CD4-positive, alpha-beta T cell treated with Interleukin-12 subunit alpha and Interleukin-12 subunit beta, for 1 hour (primary cell): ENCODE data around the gene CGB3.
"Not testable (repeated sequence)": the region's sequence is repeated elsewhere in the genome, so short reads cannot be mapped to it uniquely, and the experiment has no call there.

ENCODE experiments used
- DNase-seq: peaks from one replicate; pipeline ENCODE4 v3.0.0-alpha.2; 2020

The CGB3 gene

GRCh38 chr19:49024233-49024632 is at the start of gene CGB3:
CGB3 (minus strand) TSS chr19:49024333; CDS start chr19:49023971, 362 bp downstream.
- not testable (repeated sequence) for DNase-seq

- no peak for DNase-seq
These were observed 47.9 kb upstream of the CGB3 start for GRCh38 chr19:49071860-49072547.

- no peak for DNase-seq
These were observed 46.3 kb upstream of the CGB3 start for GRCh38 chr19:49070416-49070815.

GRCh38 chr19:49069026-49069425 is 44.9 kb upstream of the CGB3 start:
- no peak for DNase-seq

- no peak for DNase-seq
These were observed 43.4 kb upstream of the CGB3 start for GRCh38 chr19:49067554-49067953.

- no peak for DNase-seq
These were observed 41.9 kb upstream of the CGB3 start for GRCh38 chr19:49065905-49066512.

GRCh38 chr19:49064768-49065611 is 40.9 kb upstream of the CGB3 start, which contains the start of gene NTF4:
NTF4 (minus strand) TSS chr19:49064818; CDS start chr19:49061997, 2,821 bp downstream.
- DNase-seq, result no peak

GRCh38 chr19:49064029-49064629 is 40.0 kb upstream of the CGB3 start:
- no peak for DNase-seq

GRCh38 chr19:49061445-49061844 is 37.3 kb upstream of the CGB3 start:
- DNase-seq, result no peak

GRCh38 chr19:49061000-49061399 is 36.9 kb upstream of the CGB3 start:
- DNase-seq, result no peak

- no peak for DNase-seq
These were observed 34.9 kb upstream of the CGB3 start for GRCh38 chr19:49059053-49059452.

GRCh38 chr19:49058562-49058961 is 34.4 kb upstream of the CGB3 start:
- DNase-seq, result no peak

GRCh38 chr19:49057636-49058234 is 33.6 kb upstream of the CGB3 start, which contains the start of gene CGB7:
CGB7 (minus strand) TSS chr19:49057749; CDS start chr19:49055375, 2,374 bp downstream.
- DNase-seq, result peak; percentile 35

- not testable (repeated sequence) for DNase-seq
These were observed 32.9 kb upstream of the CGB3 start for GRCh38 chr19:49056902-49057596.

- DNase-seq, result peak; percentile 51
These were observed 32.2 kb upstream of the CGB3 start for GRCh38 chr19:49056101-49056901.

GRCh38 chr19:49050376-49051033 is 26.4 kb upstream of the CGB3 start:
- DNase-seq, result not testable (repeated sequence)

- not testable (repeated sequence) for DNase-seq
These were observed 25.7 kb upstream of the CGB3 start for GRCh38 chr19:49049834-49050233.

- DNase-seq, result not testable (repeated sequence)
These were observed 24.9 kb upstream of the CGB3 start, which contains the start of gene CGB8 for GRCh38 chr19:49049011-49049410. CGB8 (minus strand) TSS chr19:49049111; CDS start chr19:49048739, 372 bp downstream.

GRCh38 chr19:49043548-49043947 is 19.4 kb upstream of the CGB3 start, which contains the start of gene CGB5:
CGB5 (plus strand) TSS chr19:49043848; CDS start chr19:49044210, 362 bp downstream.
- not testable (repeated sequence) for DNase-seq

- not testable (repeated sequence) for DNase-seq
These were observed 18.5 kb upstream of the CGB3 start for GRCh38 chr19:49042666-49043065.
